Brain microvascular endothelial cell (primary cell): ENCODE measurements around the gene ZKSCAN5.

Source experiments
- DNase-seq: peaks from one replicate; pipeline ENCODE4 v3.0.0-alpha.2; 2020
- H3K27ac ChIP-seq: fragments of 250-450 bp; sonication (Bioruptor Pico); 2 replicates; pipeline ENCODE4 v1.5.1; 2020; ENCODE audit warnings: mild to moderate bottlenecking, moderate library complexity
- H3K27me3 ChIP-seq: fragments of 250-450 bp; sonication (Bioruptor Pico); replicated peaks from 2 replicates; pipeline ENCODE4 v1.5.1; 2020; ENCODE audit warnings: mild to moderate bottlenecking
- H3K36me3 ChIP-seq: fragments of 250-450 bp; sonication (Bioruptor Pico); replicated peaks from 2 replicates; pipeline ENCODE4 v1.5.1; 2020; ENCODE audit warnings: mild to moderate bottlenecking
- H3K4me3 ChIP-seq: 2 replicates; pipeline ENCODE4 v1.5.1; 2011; ENCODE audit warnings: low read depth, mild to moderate bottlenecking, control low read depth, low read length, moderate library complexity
- in situ Hi-C: cut with HindIII; loops from 2 replicates; pipeline ENCODE4 v1.10.0; 2017; ENCODE audit warnings: low sequenced_read_pairs, low pct_ligation_motif_present
- TF ChIP-seq, protein P1 (sequence below): IDR thresholded peaks from 2 replicates; pipeline ENCODE4 v1.5.1; 2011; ENCODE audit warnings: low read depth, mild to moderate bottlenecking, moderate library complexity, low read length, control low read depth, inconsistent platforms; ENCODE audit errors: missing control alignments

ZKSCAN5 gene

GRCh38 chr7:99472561-99473314, 31.7 kb upstream of the ZKSCAN5 start, which contains the start of gene ZNF789:
Gene ZNF789 (plus strand): TSS chr7:99472890. CDS start chr7:99476457, 3,567 bp downstream.
- TF ChIP-seq, protein P1, sequence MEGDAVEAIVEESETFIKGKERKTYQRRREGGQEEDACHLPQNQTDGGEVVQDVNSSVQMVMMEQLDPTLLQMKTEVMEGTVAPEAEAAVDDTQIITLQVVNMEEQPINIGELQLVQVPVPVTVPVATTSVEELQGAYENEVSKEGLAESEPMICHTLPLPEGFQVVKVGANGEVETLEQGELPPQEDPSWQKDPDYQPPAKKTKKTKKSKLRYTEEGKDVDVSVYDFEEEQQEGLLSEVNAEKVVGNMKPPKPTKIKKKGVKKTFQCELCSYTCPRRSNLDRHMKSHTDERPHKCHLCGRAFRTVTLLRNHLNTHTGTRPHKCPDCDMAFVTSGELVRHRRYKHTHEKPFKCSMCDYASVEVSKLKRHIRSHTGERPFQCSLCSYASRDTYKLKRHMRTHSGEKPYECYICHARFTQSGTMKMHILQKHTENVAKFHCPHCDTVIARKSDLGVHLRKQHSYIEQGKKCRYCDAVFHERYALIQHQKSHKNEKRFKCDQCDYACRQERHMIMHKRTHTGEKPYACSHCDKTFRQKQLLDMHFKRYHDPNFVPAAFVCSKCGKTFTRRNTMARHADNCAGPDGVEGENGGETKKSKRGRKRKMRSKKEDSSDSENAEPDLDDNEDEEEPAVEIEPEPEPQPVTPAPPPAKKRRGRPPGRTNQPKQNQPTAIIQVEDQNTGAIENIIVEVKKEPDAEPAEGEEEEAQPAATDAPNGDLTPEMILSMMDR: no peak
- H3K27me3 ChIP-seq: no peaks in the 10 kb centered on the region
- peak; percentile 98 for DNase-seq
- peaks cover 10% of the 10 kb centered on the region for H3K36me3 ChIP-seq
- H3K4me3 ChIP-seq: peak within 1 kb of the TSS; percentile 95
- in situ Hi-C loops: no loop called here
- peak within 1 kb of the TSS; percentile 76 for H3K27ac ChIP-seq

- H3K36me3 ChIP-seq: peaks cover 14% of the 10 kb centered on the region
- no peaks in the 10 kb centered on the region for H3K27me3 ChIP-seq
- TF ChIP-seq, protein P1: no peak
- peak overlapping the region; percentile 95 for H3K4me3 ChIP-seq
- in situ Hi-C loops: no loop called here
- DNase-seq: peak; percentile 68
- peak overlapping the region; percentile 76 for H3K27ac ChIP-seq
These were observed 31.2 kb upstream of the ZKSCAN5 start for GRCh38 chr7:99473315-99473596.

DNA sequence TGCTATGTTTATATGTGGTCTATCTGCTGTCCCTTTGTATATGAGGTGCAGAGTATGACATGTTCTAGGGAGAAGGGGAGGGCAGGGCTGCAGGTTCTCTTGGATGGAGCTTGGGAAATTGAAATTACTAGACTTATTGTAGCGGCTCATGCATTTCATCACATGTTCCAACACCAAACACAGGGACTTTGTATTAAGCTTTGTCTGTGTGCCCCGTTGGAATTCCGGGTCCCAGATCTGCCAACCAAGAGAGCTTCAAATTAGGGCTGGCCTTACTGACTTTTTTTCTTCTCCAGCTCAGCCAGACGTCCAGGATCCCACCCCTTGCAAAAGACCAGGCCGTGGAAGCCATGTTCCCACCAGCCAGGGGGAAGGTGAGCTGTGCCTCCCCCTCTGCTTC, 28.4 kb upstream of the ZKSCAN5 start:
- in situ Hi-C loops: no loop called here
- Histone ChIP-seq H3K27me3 (no peaks in the 10 kb centered on the region), H3K27ac (no peak overlapping the region), H3K4me3 (no peak overlapping the region), H3K36me3 (peaks cover 31% of the 10 kb centered on the region)
- DNase-seq: no peak
- TF ChIP-seq, protein P1: no peak

DNA sequence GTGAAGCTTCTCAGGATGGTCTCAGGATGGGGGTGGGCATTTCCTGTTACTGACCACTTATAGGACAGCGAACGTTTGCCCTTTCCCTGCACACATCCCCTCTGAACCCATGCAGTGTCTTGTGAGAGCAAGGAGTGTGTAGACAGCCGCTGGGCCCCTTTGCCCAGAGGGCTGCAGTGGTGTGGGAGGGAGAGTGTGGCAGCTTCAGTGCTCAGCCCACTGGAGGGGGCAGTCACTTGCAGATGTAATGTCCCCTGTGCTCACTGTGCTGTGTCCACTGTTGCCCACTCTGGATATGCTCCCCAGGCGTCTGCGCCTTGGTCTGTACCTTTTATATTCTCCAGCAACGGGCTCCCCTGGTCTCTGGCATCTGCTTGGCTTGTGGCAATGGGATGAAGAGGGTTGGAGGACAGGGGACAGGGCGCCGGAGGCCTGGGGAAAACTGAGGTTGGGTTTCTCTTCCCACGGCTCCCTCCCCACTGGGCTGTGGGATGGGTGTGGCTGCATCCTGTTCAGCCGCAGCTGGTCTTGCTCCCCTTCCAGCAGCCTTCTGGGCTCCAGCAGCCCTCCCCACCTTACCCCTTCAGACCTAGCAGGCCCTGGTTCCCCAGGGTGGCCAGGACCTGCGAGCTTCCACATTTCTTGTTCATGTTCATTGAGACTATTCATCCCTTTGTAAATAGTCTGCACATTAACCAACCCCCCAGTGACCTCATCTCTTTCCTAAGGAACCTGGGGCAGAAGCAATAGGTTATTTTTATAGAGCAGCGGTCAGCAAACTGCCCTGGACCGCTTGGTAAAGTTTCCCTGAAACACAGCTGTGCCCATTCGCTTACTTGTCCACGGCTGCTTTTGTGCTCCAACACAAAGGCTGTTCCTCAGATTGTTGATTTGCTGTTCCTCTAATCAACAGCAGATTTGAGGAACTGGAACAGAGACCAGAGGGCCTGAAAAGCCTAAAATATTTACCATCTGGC, 25.7 kb upstream of the ZKSCAN5 start:
- in situ Hi-C loops: no loop called here
- H3K4me3 ChIP-seq: no peak overlapping the region
- TF ChIP-seq, protein P1: no peak
- peaks cover 43% of the 10 kb centered on the region for H3K36me3 ChIP-seq
- H3K27ac ChIP-seq: no peak overlapping the region
- no peaks in the 10 kb centered on the region for H3K27me3 ChIP-seq
- DNase-seq: no peak

DNA sequence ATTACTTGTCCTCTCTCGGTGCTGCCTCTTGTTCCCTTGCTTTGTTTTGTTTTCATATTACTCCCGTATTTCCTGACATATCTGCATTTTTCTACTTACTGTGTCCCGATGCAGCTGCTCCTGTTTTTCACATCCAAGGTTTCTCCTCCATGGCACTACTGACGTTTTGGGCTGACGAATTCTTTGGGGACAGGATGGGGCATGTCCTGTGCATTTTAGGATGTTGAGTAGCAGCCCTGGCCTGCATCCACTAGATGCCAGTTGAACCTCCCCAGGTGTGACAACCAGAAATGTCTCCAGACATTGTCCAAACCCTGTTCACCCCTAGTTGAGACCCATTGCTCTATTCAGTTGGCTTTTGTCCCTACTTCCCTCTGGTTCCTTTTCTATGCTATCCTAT, 19.4 kb upstream of the ZKSCAN5 start:
- Histone ChIP-seq H3K27ac (no peak overlapping the region), H3K36me3 (peaks cover 43% of the 10 kb centered on the region), H3K27me3 (no peaks in the 10 kb centered on the region), H3K4me3 (no peak overlapping the region)
- in situ Hi-C loops: no loop called here
- DNase-seq: no peak
- TF ChIP-seq, protein P1: no peak
